Raji (cell line): Measurements from ENCODE around the gene CCDC57.
A peak's percentile ranks its signal among the peaks of the same experiment; 100 is the strongest.

Experiments used
- POLR2A ChIP-seq: IDR thresholded peaks from 2 replicates; pipeline ENCODE4 v1.6.1; 2011; ENCODE audit warnings: low read depth, low read length, control low read depth; ENCODE audit not compliant: insufficient read depth

The CCDC57 gene

GRCh38 chr17:82053556-82054263 is 158.9 kb downstream of the CCDC57 start:
- TF ChIP-seq POLR2A: no peak

- no peak for TF ChIP-seq POLR2A
Observed at GRCh38 chr17:82053130-82053529, 159.5 kb downstream of the CCDC57 start.

- TF ChIP-seq POLR2A: no peak
Observed at GRCh38 chr17:82052638-82053059, 160.0 kb downstream of the CCDC57 start.

GRCh38 chr17:82051776-82052637 is 160.6 kb downstream of the CCDC57 start, which contains the start of the genes GPS1 and RFNG:
Gene GPS1 (plus strand): TSS chr17:82051898. CDS start chr17:82051932, 34 bp downstream.
Gene RFNG (minus strand): TSS chr17:82051811. CDS start chr17:82051766, 45 bp downstream.
- peak; percentile 60 for TF ChIP-seq POLR2A
